Body of pancreas (tissue), 4 donors: Measurements from ENCODE around the gene PERP. TPM values are rescaled to one million over a fixed set of nuclear protein-coding genes. Genes with fewer than 3 reads are reported as not detected.

Source experiments
- ATAC-seq: fragments of 150-250 bp; one replicate; pipeline ENCODE4 v1.9.1; 2016
- DNase-seq, 4 donors: peaks; one replicate each; pipeline ENCODE4 v3.0.0-alpha.2; 2019
- H3K27ac ChIP-seq, 4 donors: fragments of 200-600 bp; sonication (generic); 1 replicate in 3 of 4; 2 replicates in 1 of 4; pipeline versions ENCODE4 v1.5.1 to v1.6.1; 2016 to 2019; ENCODE audit warnings: mild to moderate bottlenecking in 1 of 4, mixed read lengths in 1 of 4, moderate library complexity in 1 of 4
- H3K27me3 ChIP-seq, 2 donors: fragments of 200-600 bp; sonication (generic); one replicate each; pipeline ENCODE4 v1.6.0; 2016; ENCODE audit warnings: mild to moderate bottlenecking in 1 of 2
- H3K36me3 ChIP-seq, 2 donors: fragments of 200-600 bp; sonication (generic); replicated peaks in 1 of 2; 2 replicates each; pipeline ENCODE4 v1.5.1; 2016; ENCODE audit warnings: low read depth in 2 of 2; ENCODE audit not compliant: insufficient read depth in 1 of 2
- H3K4me1 ChIP-seq: fragments of 200-600 bp; sonication (generic); one replicate; pipeline ENCODE4 v1.6.0; 2016
- H3K4me3 ChIP-seq, 2 donors: fragments of 200-600 bp; sonication (generic); 1 replicate in 1 of 2; 2 replicates in 1 of 2; pipeline ENCODE4 v1.5.1; 2016 to 2019
- H3K9me3 ChIP-seq, 3 donors: fragments of 200-600 bp; sonication (generic); 1 replicate in 2 of 3; 2 replicates in 1 of 3; pipeline ENCODE4 v1.5.1; 2016
- CTCF ChIP-seq, 7 experiments: fragments of 450-650 bp in 4 of 7; fragments of 200-600 bp in 3 of 7; sonication (generic) in 3 of 7; IDR thresholded peaks; one replicate each; pipeline ENCODE4 v1.5.1; 2016 to 2019; ENCODE audit warnings: antibody characterized with exemption in 7 of 7
- POLR2A ChIP-seq, 3 donors: fragments of 450-650 bp; IDR thresholded peaks; one replicate each; pipeline ENCODE4 v1.6.1; 2016; ENCODE audit warnings: antibody characterized with exemption in 3 of 3, mild to moderate bottlenecking in 2 of 3
- WGBS, 2 donors: methylation state at CpG; one replicate each; pipeline ENCODE4 v1.1.5; 2017; 5-methylcytosine and 5-hydroxymethylcytosine counted together
- intact Hi-C: fragments of 100-400 bp; cut with DNase I; formaldehyde crosslinking; loops from one replicate; pipeline ENCODE4 v1.15.1; 2023
- total RNA-seq, 2 donors: library from RNA; depleted of rRNA; stranded (reverse); fragments of >200 nt; gene quantifications; one replicate each; pipeline ENCODE4 v1.1.0, GENCODE V29; 2016

Gene PERP
- total RNA-seq, 2 donors from 2014 or later, result 16.5 to 35.8 TPM

- Histone ChIP-seq H3K36me3 (no peaks in the 10 kb centered on the region), H3K27me3 (no peaks in the 10 kb centered on the region), H3K27ac (no peak overlapping the region), H3K4me3 (no peak overlapping the region), H3K9me3 (no peaks in the 10 kb centered on the region), H3K4me1 (no peaks in the 10 kb centered on the region)
- TF ChIP-seq POLR2A (IDR thresholded peaks at IDR 0.05) (no peak), CTCF (IDR thresholded peaks at IDR 0.05) (no peak)
- 53 to 91% methylated on average over 1 of the region's 1 CpG for WGBS, 2 donors
- DNase-seq (no peak), ATAC-seq (no peak)
- intact Hi-C loops, result no loop called here
These were observed 62.2 kb downstream of the PERP start for GRCh38 chr6:138044972-138045371.

DNA sequence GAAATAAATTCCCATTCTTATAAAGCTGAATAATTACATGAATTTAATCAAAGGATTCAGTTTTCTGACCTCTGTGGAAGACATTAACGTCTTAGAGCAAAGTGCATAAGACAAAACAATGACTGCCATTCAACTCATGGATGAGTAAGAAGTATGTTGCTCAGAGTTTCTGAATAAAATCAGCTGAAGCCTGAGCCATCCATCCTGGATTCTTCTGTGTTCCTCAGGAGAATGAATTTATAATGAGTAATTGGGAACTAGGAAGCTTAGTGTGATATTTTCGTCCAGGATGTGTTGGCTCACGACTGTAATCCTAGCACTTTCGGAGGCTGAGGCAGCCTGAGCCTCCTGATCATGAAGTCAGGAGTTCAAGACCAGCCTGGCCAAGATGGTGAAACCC lies 62.8 kb downstream of the PERP start:
- 65 to 81% methylated on average over 4 of the region's 4 CpGs for WGBS, 2 donors
- DNase-seq (no peak), ATAC-seq (no peak)
- Histone ChIP-seq H3K4me1 (no peaks in the 10 kb centered on the region), H3K27ac (no peak overlapping the region), H3K36me3 (no peaks in the 10 kb centered on the region), H3K4me3 (no peak overlapping the region), H3K27me3 (no peaks in the 10 kb centered on the region), H3K9me3 (no peaks in the 10 kb centered on the region)
- TF ChIP-seq POLR2A (IDR thresholded peaks at IDR 0.05) (no peak), CTCF (IDR thresholded peaks at IDR 0.05) (no peak)
- intact Hi-C loops, result no loop called here

Other genes with a start within 250 kb of the PERP start
- 10 to 100 TPM in 1 of 2 donors, 1 to 10 TPM in 1; 9.6 to 12.5 TPM for gene TNFAIP3, start 240.2 kb downstream of the PERP start, total RNA-seq
- gene ARFGEF3, start 54.5 kb upstream of the PERP start, total RNA-seq, result 10 to 100 TPM; 13.5 to 21.8 TPM
- gene PBOV1, start 111.1 kb upstream of the PERP start, total RNA-seq, result not detected